Activated naive CD4-positive, alpha-beta T cell treated with anti-CD3 and anti-CD28 coated beads, Interleukin-2, amount 10 ng/mL, durations not matched to agents 7 days and 5 days (primary cell): ENCODE data around the gene TPRN.

Experiments used
- CTCF ChIA-PET: fragments of 350-600 bp; sonication (Branson Sonifier 250); formaldehyde crosslinking; loops from one replicate; lab custom pipeline; 2021; ENCODE audit warnings: antibody characterized with exemption; lab: Charles Lee
- DNase-seq: peaks from one replicate; pipeline ENCODE4 v3.0.0-alpha.2; 2020
- H3K27ac Mint-ChIP-seq: one replicate; pipeline ENCODE4 v1.8.0; 2021; ENCODE audit warnings: mild to moderate bottlenecking, moderate library complexity, mixed read lengths
- H3K27me3 Mint-ChIP-seq: one replicate; pipeline ENCODE4 v1.8.0; 2021; ENCODE audit warnings: mild to moderate bottlenecking, mixed read lengths
- H3K36me3 Mint-ChIP-seq: one replicate; pipeline ENCODE4 v1.8.0; 2021; ENCODE audit warnings: mixed read lengths
- H3K4me1 Mint-ChIP-seq: one replicate; pipeline ENCODE4 v1.8.0; 2021; ENCODE audit warnings: mixed read lengths
- H3K4me3 Mint-ChIP-seq: one replicate; pipeline ENCODE4 v1.8.0; 2021; ENCODE audit warnings: mild to moderate bottlenecking, moderate library complexity, mixed read lengths
- H3K9me3 Mint-ChIP-seq: one replicate; pipeline ENCODE4 v1.8.0; 2021; ENCODE audit warnings: mixed read lengths

TPRN gene

DNA sequence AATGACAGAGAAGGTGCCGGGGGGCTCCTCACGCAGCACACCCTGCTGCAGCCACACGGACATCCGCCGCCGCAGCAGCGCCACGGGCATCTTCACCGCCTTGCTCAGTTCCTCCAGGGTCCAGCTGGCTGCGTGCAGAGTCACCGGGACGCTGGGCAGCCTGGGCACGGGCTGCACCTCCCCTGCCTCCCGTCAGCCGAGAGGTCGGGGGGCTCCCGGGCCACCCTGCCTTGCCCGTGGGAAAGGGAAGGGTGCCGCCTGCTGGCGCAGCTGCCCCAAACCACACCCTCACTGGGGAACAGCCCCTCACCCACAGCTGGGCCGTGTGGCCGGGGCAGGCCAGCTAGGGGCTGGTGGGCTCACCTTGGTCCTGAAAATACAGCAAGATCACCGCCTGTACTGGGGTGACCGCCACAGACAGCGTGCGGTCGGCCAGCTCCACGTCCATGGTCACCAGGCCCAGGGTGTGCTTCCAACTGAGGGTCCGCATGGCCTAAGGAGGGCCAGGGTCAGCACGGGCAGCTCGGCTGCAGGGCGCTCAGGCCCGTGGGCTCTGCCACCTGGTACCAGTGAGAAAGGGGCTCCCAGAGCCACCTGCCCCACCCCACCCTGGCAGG, 25.1 kb downstream of the TPRN start:
- Mint-ChIP-seq H3K9me3 (no peaks in the 10 kb centered on the region), H3K27ac (no peak overlapping the region), H3K4me1 (peaks cover 2% of the 10 kb centered on the region), H3K27me3 (peaks cover 58% of the 10 kb centered on the region), H3K36me3 (peaks cover 6% of the 10 kb centered on the region), H3K4me3 (no peak overlapping the region)
- CTCF ChIA-PET, result interaction anchor here (1.5 to 2.7 kb wide), 4 partner anchors 12 to 61 kb away, joined by 4 to 8 read pairs (median 6); partner anchors contain the start of gene RNF224
- peak; percentile 52 for DNase-seq

DNA sequence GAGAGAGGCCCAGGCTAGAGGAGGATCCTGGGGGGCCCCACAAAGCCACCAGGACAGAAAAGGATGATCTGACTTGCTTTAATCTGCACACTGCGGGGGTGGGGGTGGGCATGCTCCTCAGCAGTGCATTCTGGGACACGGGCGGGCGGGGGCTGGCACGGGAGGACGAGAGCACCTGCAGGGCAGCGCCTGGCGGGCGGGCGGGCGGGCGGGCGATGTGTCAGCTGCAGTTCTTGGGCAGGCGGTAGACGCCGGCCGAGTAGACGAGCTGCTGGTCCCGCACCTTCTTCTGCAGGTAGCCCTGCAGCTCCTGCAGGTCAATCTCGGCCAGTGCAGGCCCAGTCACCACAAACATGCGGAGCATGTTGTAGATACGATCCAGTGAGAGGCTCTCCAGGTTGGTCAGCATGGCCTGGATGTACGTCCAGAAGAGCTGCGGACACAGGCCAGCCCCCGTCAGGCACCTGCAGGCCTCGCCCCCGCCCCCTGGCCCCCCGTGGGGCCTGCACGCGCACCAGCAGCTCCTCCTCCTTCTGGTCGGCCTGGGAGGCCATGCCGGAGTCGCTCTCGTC, 25.7 kb downstream of the TPRN start:
- H3K4me1 Mint-ChIP-seq, result peaks cover 2% of the 10 kb centered on the region
- CTCF ChIA-PET, result interaction anchor here (1.5 to 2.7 kb wide), 2 partner anchors 12 to 52 kb away, joined by 4 to 8 read pairs; partner anchors contain the start of gene RNF224
- no peak overlapping the region for H3K27ac Mint-ChIP-seq
- DNase-seq, result no peak
- H3K36me3 Mint-ChIP-seq, result peaks cover 2% of the 10 kb centered on the region
- peaks cover 65% of the 10 kb centered on the region for H3K27me3 Mint-ChIP-seq
- no peak overlapping the region for H3K4me3 Mint-ChIP-seq
- no peaks in the 10 kb centered on the region for H3K9me3 Mint-ChIP-seq

- CTCF ChIA-PET, result interaction anchor here (0.8 to 1.5 kb wide), 2 partner anchors 53 to 144 kb away, joined by 3 to 4 read pairs; partner anchors contain the start of gene RNF224
- Mint-ChIP-seq H3K27ac (no peak overlapping the region), H3K36me3 (no peaks in the 10 kb centered on the region), H3K9me3 (no peaks in the 10 kb centered on the region), H3K4me3 (no peak overlapping the region), H3K4me1 (peaks cover 2% of the 10 kb centered on the region), H3K27me3 (peaks cover 71% of the 10 kb centered on the region)
- DNase-seq, result no peak
These were observed 26.5 kb downstream of the TPRN start for GRCh38 chr9:137173796-137174664.

DNA sequence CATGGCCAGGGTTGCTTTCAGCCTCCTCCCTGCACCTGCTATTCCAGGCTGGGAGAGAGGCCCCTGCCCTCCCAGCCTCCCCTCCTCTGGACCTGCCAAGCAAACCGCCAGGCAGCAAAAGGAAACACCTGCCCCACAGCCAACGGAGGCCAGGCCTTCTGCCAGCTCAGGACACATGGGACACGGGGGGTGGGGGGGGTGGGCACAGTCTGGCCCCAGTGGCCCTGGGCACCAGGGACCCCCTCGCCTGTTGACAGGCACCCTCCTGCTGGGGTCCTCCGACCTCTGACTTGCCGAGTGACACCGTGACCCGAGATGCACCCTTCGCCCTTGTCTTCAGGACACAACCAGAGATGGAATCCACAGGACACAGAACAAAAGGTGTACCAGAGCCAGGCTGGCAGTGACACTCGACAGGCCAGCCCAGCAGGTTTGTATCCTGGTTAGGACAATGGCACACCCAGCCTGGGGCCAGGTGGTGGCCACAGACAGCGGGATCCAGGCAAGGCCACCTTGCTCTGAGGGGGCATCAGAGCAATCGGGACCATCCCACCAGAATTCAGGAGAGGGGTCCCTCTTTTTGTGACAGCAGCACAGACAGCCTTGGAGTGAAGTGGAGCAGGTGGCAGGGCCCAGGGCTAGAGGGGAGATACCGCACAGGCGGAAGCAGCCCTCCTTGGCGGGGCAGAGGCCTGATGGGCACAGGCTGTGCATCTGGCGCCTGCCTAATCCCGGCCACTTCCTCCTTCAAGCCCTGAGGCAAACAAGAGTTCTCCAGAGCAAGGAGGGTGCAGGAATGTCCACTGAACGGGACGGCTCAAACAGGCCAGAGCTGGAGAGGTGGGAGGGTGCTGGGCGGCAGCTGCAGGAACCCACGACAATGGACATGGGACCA, 27.4 kb downstream of the TPRN start:
- no peaks in the 10 kb centered on the region for H3K36me3 Mint-ChIP-seq
- H3K9me3 Mint-ChIP-seq, result no peaks in the 10 kb centered on the region
- H3K4me3 Mint-ChIP-seq, result no peak overlapping the region
- no peak for DNase-seq
- peaks cover 80% of the 10 kb centered on the region for H3K27me3 Mint-ChIP-seq
- peaks cover 4% of the 10 kb centered on the region for H3K4me1 Mint-ChIP-seq
- H3K27ac Mint-ChIP-seq, result no peak overlapping the region
- CTCF ChIA-PET, result interaction anchor here (0.8 kb wide), 1 partner anchor 143 kb away, joined by 3 read pairs; no protein-coding TSS in a partner anchor

- DNase-seq, result no peak
- Mint-ChIP-seq H3K9me3 (no peaks in the 10 kb centered on the region), H3K27ac (no peak overlapping the region), H3K4me1 (peaks cover 4% of the 10 kb centered on the region), H3K4me3 (no peak overlapping the region), H3K27me3 (peaks cover 98% of the 10 kb centered on the region), H3K36me3 (no peaks in the 10 kb centered on the region)
- CTCF ChIA-PET, result interaction anchor here (1.0 kb wide), 1 partner anchor 125 kb away, joined by 3 read pairs; no protein-coding TSS in a partner anchor
These were observed 29.2 kb downstream of the TPRN start for GRCh38 chr9:137171149-137171900.

DNA sequence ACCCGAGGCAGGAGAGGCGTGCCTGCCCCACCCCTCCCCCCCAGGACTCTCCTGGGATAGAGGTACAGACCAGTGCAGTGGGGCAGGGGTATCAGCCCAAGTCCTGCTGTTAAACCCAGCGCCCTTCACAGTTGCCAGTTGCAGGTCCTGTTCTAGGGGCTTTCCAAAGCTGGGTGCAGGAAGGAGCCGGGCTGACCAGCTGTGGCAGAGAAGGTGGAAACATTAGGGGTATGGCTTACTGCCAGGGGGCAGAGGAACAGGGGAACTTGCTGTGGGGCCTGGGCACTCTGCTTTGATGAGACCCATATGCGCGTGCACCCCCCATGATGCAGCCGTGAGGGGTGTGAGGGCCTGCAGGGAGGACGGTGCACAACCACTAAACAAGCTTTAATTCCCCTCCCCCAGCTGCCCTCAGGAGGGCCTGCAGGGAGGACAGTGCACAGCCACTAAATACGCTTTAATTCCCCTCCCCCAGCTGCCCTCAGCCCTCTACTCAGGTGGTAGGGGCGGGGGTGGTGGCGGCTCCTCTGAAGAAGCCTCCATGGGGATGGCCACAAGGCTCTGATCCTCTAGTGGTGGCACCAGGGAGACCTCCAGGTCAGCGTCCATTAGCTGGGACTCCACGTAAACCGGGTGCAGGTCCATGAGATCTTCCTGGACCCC, 29.9 kb downstream of the TPRN start:
- no peak overlapping the region for H3K4me3 Mint-ChIP-seq
- no peaks in the 10 kb centered on the region for H3K36me3 Mint-ChIP-seq
- CTCF ChIA-PET, result interaction anchor here (1.0 kb wide), 1 partner anchor 124 kb away, joined by 3 read pairs; no protein-coding TSS in a partner anchor
- no peak overlapping the region for H3K27ac Mint-ChIP-seq
- H3K4me1 Mint-ChIP-seq, result peaks cover 4% of the 10 kb centered on the region
- H3K9me3 Mint-ChIP-seq, result no peaks in the 10 kb centered on the region
- peaks cover 98% of the 10 kb centered on the region for H3K27me3 Mint-ChIP-seq
- DNase-seq, result no peak

GRCh38 chr9:137169896-137170358, 30.6 kb downstream of the TPRN start, which contains the start of gene LRRC26:
LRRC26 (minus strand) TSS chr9:137170051; CDS start chr9:137169943, 108 bp downstream.
- peaks cover 98% of the 10 kb centered on the region for H3K27me3 Mint-ChIP-seq
- DNase-seq, result no peak
- no peaks in the 10 kb centered on the region for H3K9me3 Mint-ChIP-seq
- no peaks in the 10 kb centered on the region for H3K36me3 Mint-ChIP-seq
- peaks cover 4% of the 10 kb centered on the region for H3K4me1 Mint-ChIP-seq
- H3K4me3 Mint-ChIP-seq, result peak within 1 kb of the TSS; percentile 60
- H3K27ac Mint-ChIP-seq, result no peak within 1 kb of the TSS
- CTCF ChIA-PET, result interaction anchor here (1.0 to 1.2 kb wide), 2 partner anchors 12 to 123 kb away, joined by 3 read pairs; no protein-coding TSS in a partner anchor

DNA sequence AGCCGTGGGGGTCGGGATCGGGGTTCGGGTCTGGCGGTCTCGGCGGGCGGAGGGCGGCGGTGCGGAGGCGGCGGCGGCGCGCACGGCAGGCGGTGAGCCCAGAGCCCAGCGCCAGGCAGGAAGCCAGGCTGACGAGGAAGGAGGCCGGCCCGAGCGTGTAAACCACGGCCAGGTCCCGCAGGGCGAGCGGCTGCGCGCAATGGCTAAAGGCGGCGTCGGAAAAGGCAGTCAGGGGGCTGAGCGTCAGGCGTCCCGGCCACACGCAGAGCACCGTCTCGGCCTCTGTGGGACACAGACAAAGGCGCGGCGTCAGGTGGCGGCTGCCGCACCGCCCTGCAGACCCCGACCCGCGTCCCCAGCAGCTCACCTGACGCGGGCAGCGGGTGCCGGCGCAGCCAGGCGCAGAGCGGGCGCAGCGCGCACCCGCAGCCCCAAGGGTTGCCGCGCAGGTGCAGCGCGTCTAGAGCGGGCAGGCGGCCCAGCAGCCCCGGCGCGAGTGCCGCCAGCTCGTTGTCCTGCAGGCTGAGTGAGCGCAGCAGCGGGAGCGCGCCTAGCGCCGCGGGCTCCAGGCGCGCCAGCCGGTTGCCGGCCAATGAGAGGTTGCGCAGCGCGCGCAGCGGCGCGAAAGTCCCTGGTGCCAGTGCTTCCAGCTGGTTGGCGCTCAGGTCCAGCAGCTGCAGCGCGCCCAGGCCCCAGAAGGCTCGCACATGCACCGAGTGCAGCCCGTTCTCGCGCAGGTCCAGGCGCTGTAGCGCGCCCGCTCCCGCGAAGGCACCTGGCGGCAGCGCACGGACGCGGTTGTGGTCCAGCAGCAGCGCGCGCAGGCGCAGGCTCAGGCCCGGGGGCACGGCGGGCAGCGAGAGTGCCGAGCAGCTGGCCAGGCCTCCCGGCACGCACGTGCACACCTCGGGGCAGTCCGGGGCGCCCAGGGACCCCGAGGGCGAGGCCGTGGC, 31.4 kb downstream of the TPRN start:
- Mint-ChIP-seq H3K9me3 (no peaks in the 10 kb centered on the region), H3K36me3 (no peaks in the 10 kb centered on the region), H3K4me3 (peak overlapping the region; percentile 60), H3K27ac (no peak overlapping the region), H3K27me3 (peaks cover 98% of the 10 kb centered on the region), H3K4me1 (peaks cover 4% of the 10 kb centered on the region)
- CTCF ChIA-PET, result interaction anchor here (1.2 kb wide), 1 partner anchor 11 kb away, joined by 3 read pairs; no protein-coding TSS in a partner anchor
- peak; percentile 30 for DNase-seq

GRCh38 chr9:137168573-137168903, 32.0 kb downstream of the TPRN start:
- H3K4me3 Mint-ChIP-seq, result no peak overlapping the region
- H3K27ac Mint-ChIP-seq, result no peak overlapping the region
- DNase-seq, result no peak
- peaks cover 4% of the 10 kb centered on the region for H3K4me1 Mint-ChIP-seq
- H3K36me3 Mint-ChIP-seq, result no peaks in the 10 kb centered on the region
- no peaks in the 10 kb centered on the region for H3K9me3 Mint-ChIP-seq
- CTCF ChIA-PET, result interaction anchor here (1.2 kb wide), 1 partner anchor 11 kb away, joined by 3 read pairs; no protein-coding TSS in a partner anchor
- peaks cover 96% of the 10 kb centered on the region for H3K27me3 Mint-ChIP-seq

GRCh38 chr9:137167747-137168572, 32.6 kb downstream of the TPRN start:
- Mint-ChIP-seq H3K27me3 (peaks cover 96% of the 10 kb centered on the region), H3K4me3 (no peak overlapping the region)
- CTCF ChIA-PET, result no interaction called here

GRCh38 chr9:137167277-137167746, 33.2 kb downstream of the TPRN start:
- Mint-ChIP-seq H3K36me3 (no peaks in the 10 kb centered on the region), H3K4me1 (peaks cover 2% of the 10 kb centered on the region), H3K4me3 (no peak overlapping the region), H3K9me3 (no peaks in the 10 kb centered on the region), H3K27me3 (peaks cover 96% of the 10 kb centered on the region), H3K27ac (no peak overlapping the region)
- DNase-seq, result no peak
- CTCF ChIA-PET, result no interaction called here

More at GRCh38 chr9:137167747-137168572, 32.6 kb downstream of the TPRN start:
- H3K27ac Mint-ChIP-seq, result no peak overlapping the region
- no peaks in the 10 kb centered on the region for H3K36me3 Mint-ChIP-seq
- H3K9me3 Mint-ChIP-seq, result no peaks in the 10 kb centered on the region
- no peak for DNase-seq
- H3K4me1 Mint-ChIP-seq, result peaks cover 2% of the 10 kb centered on the region
